MM.1S (cell line): Measurements from ENCODE around the gene ZNF732.

ENCODE experiments used
- DNase-seq: peaks from one replicate; pipeline ENCODE4 v3.0.0-alpha.2; 2015
- H2AFZ ChIP-seq: fragments of 300-600 bp; sonication (generic); 2 replicates; pipeline ENCODE4 v1.6.0; 2016; ENCODE audit warnings: antibody characterized with exemption, low read length
- H3F3A ChIP-seq: fragments of 300-600 bp; sonication (generic); 2 replicates; pipeline ENCODE4 v1.6.1; 2016; ENCODE audit warnings: mild to moderate bottlenecking, antibody characterized with exemption, low read length, moderate library complexity, mixed read lengths; ENCODE audit not compliant: insufficient read depth
- H3K27ac ChIP-seq: fragments of 300-600 bp; sonication (generic); 2 replicates; pipeline ENCODE4 v1.5.1; 2016; ENCODE audit warnings: mild to moderate bottlenecking, low read length
- H3K27me3 ChIP-seq: fragments of 300-600 bp; sonication (generic); replicated peaks from 2 replicates; pipeline ENCODE4 v1.6.0; 2016; ENCODE audit warnings: low read length; ENCODE audit not compliant: insufficient read depth
- H3K36me3 ChIP-seq: fragments of 300-600 bp; sonication (generic); replicated peaks from 2 replicates; pipeline ENCODE4 v1.6.1; 2016; ENCODE audit warnings: mild to moderate bottlenecking, low read length, mixed read lengths; ENCODE audit not compliant: insufficient read depth
- H3K4me1 ChIP-seq: fragments of 300-600 bp; sonication (generic); 2 replicates; pipeline ENCODE4 v1.6.1; 2016; ENCODE audit warnings: low read length, mixed read lengths
- H3K4me2 ChIP-seq: fragments of 300-600 bp; sonication (generic); 2 replicates; pipeline ENCODE4 v1.6.0; 2016; ENCODE audit warnings: low read depth, low read length
- H3K4me3 ChIP-seq: fragments of 300-600 bp; sonication (generic); 2 replicates; pipeline ENCODE4 v1.5.1; 2016; ENCODE audit warnings: low read length, mixed read lengths
- H3K79me2 ChIP-seq: fragments of 300-600 bp; sonication (generic); 2 replicates; pipeline ENCODE4 v1.6.1; 2016; ENCODE audit warnings: mixed run types, low read length, mixed read lengths
- H3K9ac ChIP-seq: fragments of 300-600 bp; sonication (generic); 2 replicates; pipeline ENCODE4 v1.6.1; 2016; ENCODE audit warnings: low read length, mixed read lengths
- H3K9me2 ChIP-seq: fragments of 300-600 bp; sonication (generic); replicated peaks from 2 replicates; pipeline ENCODE4 v1.6.1; 2016; ENCODE audit warnings: mild to moderate bottlenecking, low read length, mixed read lengths; ENCODE audit not compliant: insufficient read depth
- H3K9me3 ChIP-seq: fragments of 300-600 bp; sonication (generic); replicated peaks from 2 replicates; pipeline ENCODE4 v1.6.1; 2016; ENCODE audit warnings: mild to moderate bottlenecking, low read length, mixed read lengths; ENCODE audit not compliant: insufficient read depth
- H4K20me1 ChIP-seq: fragments of 300-600 bp; sonication (generic); 2 replicates; pipeline ENCODE4 v1.6.1; 2016; ENCODE audit warnings: mild to moderate bottlenecking, low read length, moderate library complexity, mixed read lengths; ENCODE audit not compliant: insufficient read depth
- CTCF ChIP-seq: fragments of 300-600 bp; sonication (generic); IDR thresholded peaks from 2 replicates; pipeline ENCODE4 v1.5.1; 2016; ENCODE audit warnings: antibody characterized with exemption, low read length, mixed read lengths
- EZH2 ChIP-seq: fragments of 300-600 bp; sonication (generic); optimal IDR thresholded peaks from 2 replicates; pipeline ENCODE3; 2017; ENCODE audit warnings: low read depth, mild to moderate bottlenecking, antibody characterized with exemption, low read length, mixed read lengths
- EZH2phosphoT487 ChIP-seq: fragments of 300-600 bp; sonication (generic); IDR thresholded peaks from 2 replicates; pipeline ENCODE4 v1.6.1; 2018; ENCODE audit warnings: antibody characterized with exemption, low read length

ZNF732 gene

DNA sequence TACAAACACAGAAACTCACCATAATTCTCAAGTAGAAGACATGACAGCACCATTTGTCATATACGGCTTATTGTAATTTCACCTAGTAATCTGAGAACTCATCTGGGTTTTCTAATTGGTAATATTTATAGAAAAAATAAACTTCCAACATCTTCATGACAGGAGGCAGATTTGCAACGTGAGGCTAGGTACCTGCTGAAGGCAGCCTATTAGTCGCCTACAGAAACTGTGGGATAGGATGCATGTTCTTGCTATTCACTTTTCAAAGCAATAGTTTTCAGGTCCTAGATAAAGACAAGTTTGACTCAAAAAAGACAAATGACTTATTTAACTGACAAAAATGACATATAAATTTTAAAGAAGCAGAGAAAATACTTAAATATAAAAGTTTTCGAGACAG, 2.9 kb downstream of the ZNF732 start:
- no peaks in the 10 kb centered on the region for H3K9me2 ChIP-seq
- no peaks in the 10 kb centered on the region for H3K36me3 ChIP-seq
- H2AFZ ChIP-seq, result no peak overlapping the region
- no peaks in the 10 kb centered on the region for H3F3A ChIP-seq
- no peaks in the 10 kb centered on the region for H3K4me1 ChIP-seq
- H3K4me3 ChIP-seq, result no peak overlapping the region
- no peaks in the 10 kb centered on the region for H3K79me2 ChIP-seq
- H3K4me2 ChIP-seq, result no peak overlapping the region
- no peaks in the 10 kb centered on the region for H3K9me3 ChIP-seq
- no peak for DNase-seq
- TF ChIP-seq EZH2, result no peak
- no peak for TF ChIP-seq CTCF
- no peak for TF ChIP-seq EZH2phosphoT487
- H3K27me3 ChIP-seq, result no peaks in the 10 kb centered on the region
- H4K20me1 ChIP-seq, result no peaks in the 10 kb centered on the region
- H3K27ac ChIP-seq, result no peak overlapping the region
- no peak overlapping the region for H3K9ac ChIP-seq

DNA sequence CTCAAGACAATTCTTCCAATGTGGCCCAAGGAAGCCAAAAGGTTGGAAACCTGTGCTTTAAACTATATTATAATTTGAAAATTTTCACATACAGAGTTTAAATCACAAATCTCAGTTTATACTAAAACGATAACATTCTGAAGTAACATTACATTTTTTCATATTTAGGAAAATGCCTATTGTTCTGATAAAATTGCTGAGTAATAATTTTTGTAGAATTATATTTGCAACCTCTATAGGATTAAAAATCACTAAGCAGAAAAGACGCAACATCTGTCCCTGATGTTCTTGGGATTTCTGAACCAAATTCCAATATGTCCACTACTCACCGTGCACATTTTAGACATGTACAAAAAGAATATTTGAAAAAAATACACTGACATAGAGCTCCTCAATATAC, 10.5 kb downstream of the ZNF732 start:
- H4K20me1 ChIP-seq, result no peaks in the 10 kb centered on the region
- no peak overlapping the region for H2AFZ ChIP-seq
- H3F3A ChIP-seq, result no peaks in the 10 kb centered on the region
- no peak for TF ChIP-seq EZH2
- TF ChIP-seq EZH2phosphoT487, result no peak
- no peak for TF ChIP-seq CTCF
- no peaks in the 10 kb centered on the region for H3K27me3 ChIP-seq
- H3K9ac ChIP-seq, result no peak overlapping the region
- no peaks in the 10 kb centered on the region for H3K4me1 ChIP-seq
- H3K79me2 ChIP-seq, result no peaks in the 10 kb centered on the region
- H3K9me2 ChIP-seq, result no peaks in the 10 kb centered on the region
- H3K9me3 ChIP-seq, result no peaks in the 10 kb centered on the region
- H3K36me3 ChIP-seq, result no peaks in the 10 kb centered on the region
- no peak overlapping the region for H3K4me2 ChIP-seq
- DNase-seq, result no peak
- H3K27ac ChIP-seq, result no peak overlapping the region
- H3K4me3 ChIP-seq, result no peak overlapping the region

DNA sequence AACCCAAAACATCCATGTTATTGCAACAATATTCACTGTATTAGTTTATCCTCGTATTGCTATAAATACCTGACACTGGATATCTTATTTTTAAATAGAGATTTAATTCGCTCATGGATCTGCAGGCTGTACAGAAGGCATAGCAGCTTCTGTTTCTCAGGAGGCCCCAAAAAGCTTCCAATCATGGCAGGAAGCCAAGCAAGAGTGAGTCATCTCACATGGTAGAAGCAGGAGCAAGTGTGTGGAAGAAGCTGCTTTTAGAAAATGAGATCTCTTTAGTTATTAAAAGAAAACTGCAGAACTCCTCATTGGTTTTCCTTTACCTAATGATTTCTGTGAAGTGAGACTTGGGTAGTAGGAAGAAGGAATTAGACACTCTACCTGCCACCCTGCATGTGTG, 16.4 kb downstream of the ZNF732 start:
- H4K20me1 ChIP-seq, result no peaks in the 10 kb centered on the region
- no peak overlapping the region for H3K4me3 ChIP-seq
- H3K79me2 ChIP-seq, result no peaks in the 10 kb centered on the region
- H3F3A ChIP-seq, result no peaks in the 10 kb centered on the region
- no peak overlapping the region for H3K4me2 ChIP-seq
- H3K36me3 ChIP-seq, result no peaks in the 10 kb centered on the region
- H3K9ac ChIP-seq, result no peak overlapping the region
- no peaks in the 10 kb centered on the region for H3K9me3 ChIP-seq
- no peaks in the 10 kb centered on the region for H3K4me1 ChIP-seq
- no peaks in the 10 kb centered on the region for H3K27me3 ChIP-seq
- no peak overlapping the region for H2AFZ ChIP-seq
- no peak for TF ChIP-seq CTCF
- TF ChIP-seq EZH2, result no peak
- TF ChIP-seq EZH2phosphoT487, result no peak
- no peak overlapping the region for H3K27ac ChIP-seq
- H3K9me2 ChIP-seq, result no peaks in the 10 kb centered on the region
- no peak for DNase-seq
